Adrenal gland (tissue), 5 donors: ENCODE data around the gene RAF1.

Experiments used
- CTCF ChIP-seq, 6 experiments: fragments of 450-650 bp in 4 of 6; fragments of 200-600 bp in 2 of 6; sonication (generic) in 1 of 6; IDR thresholded peaks; 1 replicate in 5 of 6; 2 replicates in 1 of 6; pipeline versions ENCODE4 v1.5.1 to v1.8.0; 2016 to 2021; ENCODE audit warnings: antibody characterized with exemption in 6 of 6, mild to moderate bottlenecking in 2 of 6, moderate library complexity in 1 of 6
- POLR2A ChIP-seq, 2 donors: fragments of 450-650 bp; IDR thresholded peaks; one replicate each; pipeline ENCODE4 v1.6.1; 2017; ENCODE audit warnings: antibody characterized with exemption in 2 of 2, mild to moderate bottlenecking in 2 of 2, moderate library complexity in 1 of 2
- donor health status: DM: no; HTN: no; CAD: no.

GRCh38 chr3:12613250-12613649 is 50.7 kb downstream of the RAF1 start:
- no peak for TF ChIP-seq CTCF (IDR thresholded peaks at IDR 0.05)
- TF ChIP-seq POLR2A (IDR thresholded peaks at IDR 0.05) = no peak
